Measurements from ENCODE around the gene KCND3.
A peak's percentile ranks its signal among the peaks of the same experiment; 100 is the strongest.

KCND3 gene

DNA sequence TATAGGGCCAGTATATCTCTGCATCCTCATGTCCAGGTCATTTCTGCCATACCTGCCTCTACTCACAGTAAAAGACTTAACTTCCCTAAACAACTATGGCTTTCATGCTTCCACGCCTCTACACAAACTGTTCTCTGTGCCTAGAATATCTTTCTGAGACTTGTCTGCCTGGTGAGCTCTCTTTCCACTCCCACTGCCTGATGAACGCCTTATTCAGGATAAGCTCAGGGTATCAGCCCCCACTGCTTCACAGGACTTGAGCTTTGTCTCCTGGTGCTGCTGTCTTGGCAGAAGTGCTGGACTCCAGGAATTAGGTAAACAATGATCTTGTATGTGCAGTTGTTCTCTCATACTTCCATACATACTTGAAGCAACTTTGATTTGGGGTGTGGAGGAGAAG is 238.6 kb downstream of the KCND3 start:
- ATAC-seq (ENCODE audit: low read depth) (no peak), DNase-seq (ENCODE audit: low spot score) (no peak)
- Histone ChIP-seq H3K27ac (ENCODE audit: poor library complexity, severe bottlenecking) (no peak overlapping the region), H3K36me3 (ENCODE audit: low read depth) (no peaks in the 10 kb centered on the region), H3K27me3 (ENCODE audit: insufficient read depth, poor library complexity, severe bottlenecking) (no peaks in the 10 kb centered on the region), H3K4me1 (ENCODE audit: insufficient read depth, poor library complexity, severe bottlenecking) (peaks cover 6% of the 10 kb centered on the region), H3K4me3 (ENCODE audit: severe bottlenecking) (no peak overlapping the region), H3K9me3 (ENCODE audit: severe bottlenecking) (no peaks in the 10 kb centered on the region)
- TF ChIP-seq, protein P1, sequence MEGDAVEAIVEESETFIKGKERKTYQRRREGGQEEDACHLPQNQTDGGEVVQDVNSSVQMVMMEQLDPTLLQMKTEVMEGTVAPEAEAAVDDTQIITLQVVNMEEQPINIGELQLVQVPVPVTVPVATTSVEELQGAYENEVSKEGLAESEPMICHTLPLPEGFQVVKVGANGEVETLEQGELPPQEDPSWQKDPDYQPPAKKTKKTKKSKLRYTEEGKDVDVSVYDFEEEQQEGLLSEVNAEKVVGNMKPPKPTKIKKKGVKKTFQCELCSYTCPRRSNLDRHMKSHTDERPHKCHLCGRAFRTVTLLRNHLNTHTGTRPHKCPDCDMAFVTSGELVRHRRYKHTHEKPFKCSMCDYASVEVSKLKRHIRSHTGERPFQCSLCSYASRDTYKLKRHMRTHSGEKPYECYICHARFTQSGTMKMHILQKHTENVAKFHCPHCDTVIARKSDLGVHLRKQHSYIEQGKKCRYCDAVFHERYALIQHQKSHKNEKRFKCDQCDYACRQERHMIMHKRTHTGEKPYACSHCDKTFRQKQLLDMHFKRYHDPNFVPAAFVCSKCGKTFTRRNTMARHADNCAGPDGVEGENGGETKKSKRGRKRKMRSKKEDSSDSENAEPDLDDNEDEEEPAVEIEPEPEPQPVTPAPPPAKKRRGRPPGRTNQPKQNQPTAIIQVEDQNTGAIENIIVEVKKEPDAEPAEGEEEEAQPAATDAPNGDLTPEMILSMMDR (IDR thresholded peaks at IDR 0.05; ENCODE audit: poor library complexity, severe bottlenecking), result no peak

DNA sequence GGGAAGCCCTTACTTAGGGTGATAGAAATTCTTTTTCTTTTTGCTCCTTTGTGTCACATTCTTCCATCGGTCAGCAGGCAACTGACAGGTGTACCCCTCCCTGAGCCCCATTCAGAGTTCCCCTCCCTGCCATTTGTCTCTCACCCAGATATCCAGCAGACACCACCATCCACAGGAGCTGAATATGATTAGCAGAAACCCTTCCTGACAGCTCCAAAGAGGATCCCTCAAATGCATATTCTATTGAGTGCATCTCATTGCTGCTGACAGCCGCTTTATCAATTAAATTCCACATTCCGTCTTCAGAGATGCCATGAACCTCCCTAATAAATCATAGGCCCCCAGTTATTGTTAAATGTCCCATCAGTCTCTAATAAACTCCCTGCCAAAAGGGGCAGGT is 239.8 kb downstream of the KCND3 start:
- no peaks in the 10 kb centered on the region for H3K36me3 ChIP-seq (ENCODE audit: low read depth)
- peaks cover 4% of the 10 kb centered on the region for H3K4me1 ChIP-seq (ENCODE audit: insufficient read depth, poor library complexity, severe bottlenecking)
- TF ChIP-seq, protein P1 (IDR thresholded peaks at IDR 0.05; ENCODE audit: poor library complexity, severe bottlenecking), result no peak
- no peak overlapping the region for H3K27ac ChIP-seq (ENCODE audit: poor library complexity, severe bottlenecking)
- no peaks in the 10 kb centered on the region for H3K9me3 ChIP-seq (ENCODE audit: severe bottlenecking)
- ATAC-seq (ENCODE audit: low read depth) (no peak), DNase-seq (ENCODE audit: low spot score) (no peak)
- H3K27me3 ChIP-seq (ENCODE audit: insufficient read depth, poor library complexity, severe bottlenecking), result no peaks in the 10 kb centered on the region
- no peak overlapping the region for H3K4me3 ChIP-seq (ENCODE audit: severe bottlenecking)

DNA sequence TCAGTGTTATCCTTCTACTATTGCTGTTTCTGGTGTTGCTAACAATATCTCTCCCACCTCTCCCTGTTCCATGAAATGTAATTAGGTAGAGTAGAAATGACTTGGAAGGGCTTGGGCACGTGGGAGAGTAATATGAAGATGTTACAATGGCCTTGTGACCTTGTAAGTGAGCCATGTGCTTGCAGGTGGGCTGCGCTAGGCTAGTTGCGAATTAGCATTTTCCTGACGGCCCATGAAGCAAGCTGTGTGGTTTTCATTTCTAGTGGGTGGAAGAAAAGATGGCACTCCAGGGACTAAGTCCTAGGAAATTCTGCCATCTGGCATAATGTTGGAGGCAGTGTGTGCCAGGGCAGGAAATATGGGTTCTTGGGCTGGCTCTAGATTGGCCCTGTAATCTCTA is 241.5 kb downstream of the KCND3 start:
- no peaks in the 10 kb centered on the region for H3K4me1 ChIP-seq (ENCODE audit: insufficient read depth, poor library complexity, severe bottlenecking)
- no peaks in the 10 kb centered on the region for H3K27me3 ChIP-seq (ENCODE audit: insufficient read depth, poor library complexity, severe bottlenecking)
- TF ChIP-seq, protein P1 (IDR thresholded peaks at IDR 0.05; ENCODE audit: poor library complexity, severe bottlenecking), result no peak
- no peak for ATAC-seq (ENCODE audit: low read depth)
- H3K9me3 ChIP-seq (ENCODE audit: severe bottlenecking), result no peaks in the 10 kb centered on the region
- H3K36me3 ChIP-seq (ENCODE audit: low read depth), result no peaks in the 10 kb centered on the region
- no peak overlapping the region for H3K4me3 ChIP-seq (ENCODE audit: severe bottlenecking)
- DNase-seq (ENCODE audit: low spot score), result no peak
- H3K27ac ChIP-seq (ENCODE audit: poor library complexity, severe bottlenecking), result no peak overlapping the region

DNA sequence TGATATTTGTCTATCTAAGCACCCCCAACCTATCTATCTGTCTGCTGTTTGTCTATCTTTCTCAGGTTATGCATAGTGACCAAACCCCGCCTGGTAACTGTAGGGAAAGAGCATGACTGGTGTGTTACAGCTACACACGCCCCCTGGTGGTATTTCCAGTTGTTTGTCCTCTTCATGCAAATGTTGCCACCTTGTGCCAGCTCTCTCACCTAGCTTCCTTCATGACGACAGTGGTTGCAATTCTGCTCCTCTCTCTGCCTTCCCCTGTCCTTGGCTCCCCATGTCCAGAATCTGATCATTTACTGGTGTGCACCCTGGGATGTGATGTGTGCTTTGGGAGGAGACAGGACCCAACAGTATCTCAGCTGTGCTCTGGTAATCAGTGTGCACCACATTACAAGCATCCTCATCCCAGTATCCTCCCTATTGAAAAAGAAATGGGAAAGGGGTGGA is 242.2 kb downstream of the KCND3 start:
- ATAC-seq (ENCODE audit: low read depth), result peak; percentile 79
- Histone ChIP-seq H3K4me1 (ENCODE audit: insufficient read depth, poor library complexity, severe bottlenecking) (no peaks in the 10 kb centered on the region), H3K9me3 (ENCODE audit: severe bottlenecking) (no peaks in the 10 kb centered on the region), H3K27me3 (ENCODE audit: insufficient read depth, poor library complexity, severe bottlenecking) (no peaks in the 10 kb centered on the region), H3K27ac (ENCODE audit: poor library complexity, severe bottlenecking) (no peak overlapping the region), H3K4me3 (ENCODE audit: severe bottlenecking) (no peak overlapping the region), H3K36me3 (ENCODE audit: low read depth) (no peaks in the 10 kb centered on the region)
- TF ChIP-seq, protein P1 (IDR thresholded peaks at IDR 0.05; ENCODE audit: poor library complexity, severe bottlenecking), result peak; percentile 80
- DNase-seq (ENCODE audit: low spot score), result peak; percentile 75

DNA sequence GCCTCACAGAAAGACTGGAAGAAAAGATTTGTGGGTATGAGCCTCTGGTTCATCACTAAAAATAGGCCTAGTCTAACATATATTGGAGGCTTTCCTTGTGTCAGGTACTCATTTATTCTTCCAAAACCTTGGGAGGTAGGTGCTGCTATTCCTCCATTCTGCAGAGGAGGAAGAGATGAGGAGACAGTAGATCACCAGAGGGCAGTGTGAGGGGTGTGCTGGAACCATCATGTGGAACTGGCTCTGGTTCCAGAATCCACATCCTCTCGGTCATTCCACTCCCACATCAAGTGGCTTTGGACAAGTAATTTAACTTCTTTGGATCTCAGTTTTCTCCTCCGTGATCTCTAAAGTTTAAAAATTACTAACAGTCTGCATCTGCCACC is 242.9 kb downstream of the KCND3 start:
- TF ChIP-seq, protein P1 (IDR thresholded peaks at IDR 0.05; ENCODE audit: poor library complexity, severe bottlenecking), result no peak
- ATAC-seq (ENCODE audit: low read depth), result no peak
- DNase-seq (ENCODE audit: low spot score), result no peak
- H3K4me1 ChIP-seq (ENCODE audit: insufficient read depth, poor library complexity, severe bottlenecking), result no peaks in the 10 kb centered on the region
- H3K27me3 ChIP-seq (ENCODE audit: insufficient read depth, poor library complexity, severe bottlenecking), result no peaks in the 10 kb centered on the region
- H3K27ac ChIP-seq (ENCODE audit: poor library complexity, severe bottlenecking), result no peak overlapping the region
- no peaks in the 10 kb centered on the region for H3K36me3 ChIP-seq (ENCODE audit: low read depth)
- no peak overlapping the region for H3K4me3 ChIP-seq (ENCODE audit: severe bottlenecking)
- no peaks in the 10 kb centered on the region for H3K9me3 ChIP-seq (ENCODE audit: severe bottlenecking)
